Small intestine (tissue), 7 donors: Measurements from ENCODE around the gene NOL9. TPM values are rescaled to one million over a fixed set of nuclear protein-coding genes. Genes with fewer than 3 reads are reported as not detected.
"Not testable (repeated sequence)": the region's sequence is repeated elsewhere in the genome, so short reads cannot be mapped to it uniquely, and the experiment has no call there.

Source experiments
- DNase-seq, 2 donors: peaks; one replicate each; pipeline versions ENCODE4 v3.0.0 to v3.0.0-alpha.2; 2013
- FAIRE-seq: peaks from 2 replicates; lab custom pipeline; 2012; peaks lifted over from hg19 to GRCh38; lab: Jason Lieb, UNC
- H3K27ac ChIP-seq, 3 donors: one replicate each; pipeline ENCODE4 v1.5.1; 2013; ENCODE audit warnings: low read length in 2 of 3, mild to moderate bottlenecking in 2 of 3, control low read depth in 1 of 3, inconsistent platforms in 1 of 3, low read depth in 1 of 3, moderate library complexity in 1 of 3
- H3K27me3 ChIP-seq, 3 donors: one replicate each; pipeline ENCODE4 v1.6.1; 2013; ENCODE audit warnings: low read length in 3 of 3, inconsistent platforms in 1 of 3; ENCODE audit not compliant: control insufficient read depth in 3 of 3, insufficient read depth in 3 of 3
- H3K36me3 ChIP-seq, 3 donors: one replicate each; pipeline ENCODE4 v1.6.1; 2013; ENCODE audit warnings: low read length in 3 of 3, inconsistent platforms in 1 of 3, low read depth in 1 of 3, mild to moderate bottlenecking in 1 of 3, moderate library complexity in 1 of 3; ENCODE audit not compliant: control insufficient read depth in 3 of 3, insufficient read depth in 2 of 3
- H3K4me1 ChIP-seq, 3 donors: one replicate each; pipeline ENCODE4 v1.6.1; 2013; ENCODE audit warnings: low read length in 2 of 3, inconsistent platforms in 1 of 3, low read depth in 1 of 3, mild to moderate bottlenecking in 1 of 3, moderate library complexity in 1 of 3; ENCODE audit not compliant: control insufficient read depth in 3 of 3, insufficient read depth in 2 of 3
- H3K4me3 ChIP-seq, 3 donors: one replicate each; pipeline ENCODE4 v1.5.1; 2013; ENCODE audit warnings: low read length in 3 of 3, control low read depth in 1 of 3, inconsistent platforms in 1 of 3, low read depth in 1 of 3, mild to moderate bottlenecking in 1 of 3, moderate library complexity in 1 of 3
- H3K9me3 ChIP-seq, 2 donors: one replicate each; pipeline ENCODE4 v1.6.1; 2013; ENCODE audit warnings: low read depth in 1 of 2, low read length in 1 of 2; ENCODE audit not compliant: control insufficient read depth in 2 of 2, insufficient read depth in 1 of 2
- WGBS, 3 donors: extraction: QIAGEN DNeasy Blood & Tissue Kit; methylation state at CpG; one replicate each; pipeline ENCODE4 v1.1.7; 2013; 5-methylcytosine and 5-hydroxymethylcytosine counted together
- polyA plus RNA-seq, 4 donors: library from polyadenylated mRNA; stranded (reverse) in 3 of 4; unstranded in 1 of 4; fragments of 200-250 nt in 3 of 4; fragments of 120-200 nt in 1 of 4; gene quantifications; one replicate each; pipeline versions ENCODE4 v1.2.1 to v1.2.3, GENCODE V29; 2013
- donor health status: healthy with polysubstance abuse.
- donor health status: control.
- donor health status: control.
- donor health status: Bipolar disorder and iron deficiency.
- donor health status: healthy.

Gene NOL9
- polyA plus RNA-seq, 4 donors = 1.6 to 12.1 (median 3.9) TPM

GRCh38 chr1:6497215-6497866, 57.0 kb downstream of the NOL9 start:
- Histone ChIP-seq H3K4me3 (peak overlapping the region in 2 of 3 donors; percentile 41 to 46), H3K9me3 (no peaks in the 10 kb centered on the region), H3K4me1 (peaks cover 0 to 8% (median 2%) of the 10 kb centered on the region in 3 donors), H3K36me3 (no peaks in the 10 kb centered on the region), H3K27me3 (peaks cover 0 to 8% (median 0%) of the 10 kb centered on the region in 3 donors), H3K27ac (no peak overlapping the region)
- DNase-seq = peak in 1 of 2 donors; percentile 55
- 0 to 1% (median 0%) methylated on average over 21 to 74 of the region's 74 CpGs for WGBS, 3 donors
- no peak for FAIRE-seq

DNA sequence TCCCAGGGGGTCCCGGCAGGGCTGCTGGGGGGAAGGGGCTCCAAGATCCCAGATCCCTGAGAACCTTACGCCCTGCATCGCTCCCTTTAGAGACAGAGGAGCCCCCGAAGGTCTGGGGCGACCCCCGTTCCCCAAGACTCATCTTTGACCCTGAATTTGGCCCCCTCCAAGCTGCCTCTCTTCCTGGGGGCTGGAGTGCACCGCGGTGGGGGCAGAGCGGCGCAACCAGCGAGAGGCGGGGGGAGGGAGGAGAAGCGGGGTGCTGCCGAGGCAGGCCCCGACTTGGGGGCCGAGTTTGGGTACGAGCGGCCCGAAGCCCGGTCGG, 57.5 kb downstream of the NOL9 start:
- H3K27ac ChIP-seq = no peak overlapping the region

GRCh38 chr1:6496365-6496721, 58.0 kb downstream of the NOL9 start:
- H3K4me3 ChIP-seq = no peak overlapping the region
- no peak overlapping the region for H3K27ac ChIP-seq
- peak in 1 of 2 donors; percentile 16 for DNase-seq
- peaks cover 0 to 12% (median 2%) of the 10 kb centered on the region in 3 donors for H3K4me1 ChIP-seq
- no peak for FAIRE-seq
- H3K9me3 ChIP-seq = no peaks in the 10 kb centered on the region
- no peaks in the 10 kb centered on the region for H3K36me3 ChIP-seq
- peaks cover 0 to 8% (median 0%) of the 10 kb centered on the region in 3 donors for H3K27me3 ChIP-seq
- WGBS, 3 donors = 18 to 37% (median 30%) methylated on average over 13 of the region's 13 CpGs

More for the DNA sequence above, 57.5 kb downstream of the NOL9 start:
- DNase-seq = no peak
- Histone ChIP-seq H3K9me3 (no peaks in the 10 kb centered on the region), H3K27me3 (peaks cover 0 to 8% (median 0%) of the 10 kb centered on the region in 3 donors), H3K36me3 (no peaks in the 10 kb centered on the region), H3K4me1 (peaks cover 0 to 8% (median 2%) of the 10 kb centered on the region in 3 donors), H3K4me3 (peak overlapping the region in 2 of 3 donors; percentile 41 to 46)
- 3 to 6% (median 6%) methylated on average over 13 to 21 of the region's 21 CpGs for WGBS, 3 donors
- FAIRE-seq = no peak

GRCh38 chr1:6495540-6496364, 58.6 kb downstream of the NOL9 start:
- no peak overlapping the region for H3K4me3 ChIP-seq
- peaks cover 0 to 14% (median 2%) of the 10 kb centered on the region in 3 donors for H3K4me1 ChIP-seq
- no peak for FAIRE-seq
- WGBS, 3 donors = 72 to 76% (median 73%) methylated on average over 14 of the region's 14 CpGs
- H3K36me3 ChIP-seq = no peaks in the 10 kb centered on the region
- no peak overlapping the region for H3K27ac ChIP-seq
- DNase-seq = no peak
- H3K27me3 ChIP-seq = peaks cover 0 to 7% (median 0%) of the 10 kb centered on the region in 3 donors
- no peaks in the 10 kb centered on the region for H3K9me3 ChIP-seq

GRCh38 chr1:6495041-6495441, 59.3 kb downstream of the NOL9 start:
- FAIRE-seq (no peak), DNase-seq (no peak)
- Histone ChIP-seq H3K9me3 (no peaks in the 10 kb centered on the region), H3K36me3 (no peaks in the 10 kb centered on the region), H3K4me1 (peaks cover 0 to 16% (median 2%) of the 10 kb centered on the region in 3 donors), H3K4me3 (no peak overlapping the region), H3K27ac (no peak overlapping the region), H3K27me3 (peaks cover 0 to 5% (median 0%) of the 10 kb centered on the region in 3 donors)
- WGBS, 3 donors = 32 to 41% (median 34%) methylated on average over 12 to 13 of the region's 13 CpGs

- Histone ChIP-seq H3K4me3 (no peak overlapping the region), H3K9me3 (no peaks in the 10 kb centered on the region), H3K36me3 (no peaks in the 10 kb centered on the region), H3K27me3 (peaks cover 0 to 5% (median 0%) of the 10 kb centered on the region in 3 donors), H3K4me1 (peaks cover 0 to 20% (median 2%) of the 10 kb centered on the region in 3 donors), H3K27ac (no peak overlapping the region)
- DNase-seq = no peak
- no peak for FAIRE-seq
- WGBS, 3 donors = 67 to 84% (median 76%) methylated on average over 4 of the region's 4 CpGs
Observed at GRCh38 chr1:6494627-6495026, 59.7 kb downstream of the NOL9 start.

GRCh38 chr1:6493834-6494223, 60.5 kb downstream of the NOL9 start:
- not testable (repeated sequence) for H3K27ac ChIP-seq, H3K9me3 ChIP-seq, DNase-seq, H3K27me3 ChIP-seq, FAIRE-seq, H3K4me3 ChIP-seq, H3K36me3 ChIP-seq
- H3K4me1 ChIP-seq = peaks cover 0 to 25% (median 2%) of the 10 kb centered on the region in 3 donors
- WGBS, 3 donors = 79 to 87% (median 86%) methylated on average over 4 of the region's 4 CpGs

DNA sequence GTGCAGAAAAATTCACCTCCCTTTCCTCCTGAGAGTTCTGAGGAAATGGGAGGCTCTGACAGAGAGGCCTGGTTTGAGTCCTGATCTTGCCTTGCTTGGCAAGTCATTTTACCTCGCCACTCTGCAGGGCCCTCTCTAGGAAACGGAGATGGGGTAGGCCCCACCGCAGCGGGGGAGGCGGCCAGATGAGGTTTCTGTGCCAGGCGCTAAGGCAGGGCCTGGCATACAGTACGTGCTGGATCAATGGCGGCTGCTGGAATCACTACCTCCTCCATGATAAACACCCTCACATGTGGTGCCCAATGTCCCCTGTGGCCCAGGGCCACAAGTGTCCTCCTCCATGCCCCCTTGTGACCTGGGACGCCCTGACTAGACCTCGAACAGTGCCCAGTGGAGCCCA, 62.3 kb downstream of the NOL9 start:
- H3K4me1 ChIP-seq = peaks cover 0 to 25% (median 2%) of the 10 kb centered on the region in 3 donors
- 69 to 77% (median 76%) methylated on average over 10 of the region's 10 CpGs for WGBS, 3 donors
- H3K27ac ChIP-seq = no peak overlapping the region
- H3K9me3 ChIP-seq = no peaks in the 10 kb centered on the region
- DNase-seq = no peak
- no peak for FAIRE-seq
- H3K36me3 ChIP-seq = no peaks in the 10 kb centered on the region
- H3K27me3 ChIP-seq = peaks cover 0 to 4% (median 0%) of the 10 kb centered on the region in 3 donors
- no peak overlapping the region for H3K4me3 ChIP-seq
